Tibial artery (tissue), 4 donors: Measurements from ENCODE around the gene APOBEC4.

Experiments
- DNase-seq, 2 donors: peaks; one replicate each; pipeline ENCODE4 v3.0.0-alpha.2; 2019
- H3K27ac ChIP-seq, 2 donors: fragments of 200-600 bp; sonication (generic) in 1 of 2; 1 replicate in 1 of 2; 2 replicates in 1 of 2; pipeline ENCODE4 v1.5.1; 2018 to 2019; ENCODE audit warnings: mild to moderate bottlenecking in 1 of 2
- H3K27me3 ChIP-seq, 2 donors: fragments of 200-600 bp; sonication (generic) in 1 of 2; one replicate each; pipeline versions ENCODE4 v1.5.1 to v1.6.0; 2016 to 2019
- H3K36me3 ChIP-seq, 3 donors: fragments of 200-600 bp; sonication (generic) in 2 of 3; one replicate each; pipeline ENCODE4 v1.5.1; 2016 to 2019; ENCODE audit warnings: mild to moderate bottlenecking in 2 of 3
- H3K4me1 ChIP-seq, 4 donors: fragments of 200-600 bp; sonication (generic) in 2 of 4; 1 replicate in 3 of 4; 2 replicates in 1 of 4; pipeline ENCODE4 v1.5.1; 2016 to 2019
- H3K4me3 ChIP-seq, 2 donors: fragments of 200-600 bp; sonication (generic) in 1 of 2; 1 replicate in 1 of 2; 2 replicates in 1 of 2; pipeline ENCODE4 v1.5.1; 2018 to 2019; ENCODE audit warnings: mild to moderate bottlenecking in 2 of 2
- H3K9me3 ChIP-seq, 3 donors: fragments of 200-600 bp; sonication (generic) in 1 of 3; one replicate each; pipeline ENCODE4 v1.5.1; 2016 to 2019
- CTCF ChIP-seq, 2 experiments: fragments of 200-600 bp in 1 of 2; fragments of 450-650 bp in 1 of 2; IDR thresholded peaks; one replicate each; pipeline ENCODE4 v1.5.1; 2017 to 2019; ENCODE audit warnings: antibody characterized with exemption in 2 of 2, mild to moderate bottlenecking in 1 of 2, moderate library complexity in 1 of 2
- intact Hi-C: fragments of 100-400 bp; cut with DNase I; formaldehyde crosslinking; loops from one replicate; pipeline ENCODE4 v1.15.0; 2023; ENCODE audit warnings: low total_unique reads

The APOBEC4 gene

GRCh38 chr1:183600136-183600535 is 53.0 kb downstream of the APOBEC4 start:
- Histone ChIP-seq H3K9me3 (no peaks in the 10 kb centered on the region), H3K36me3 (no peaks in the 10 kb centered on the region), H3K4me3 (no peak overlapping the region), H3K27ac (peak overlapping the region in 1 of 2 donors; percentile 32), H3K4me1 (peaks cover 0 to 11% (median 3%) of the 10 kb centered on the region in 4 donors), H3K27me3 (no peaks in the 10 kb centered on the region)
- intact Hi-C loops = no loop called here
- peak in 1 of 2 donors; percentile 83 for DNase-seq
- no peak for TF ChIP-seq CTCF (IDR thresholded peaks at IDR 0.05)

- intact Hi-C loops = no loop called here
- Histone ChIP-seq H3K4me1 (peaks cover 0 to 11% (median 3%) of the 10 kb centered on the region in 4 donors), H3K36me3 (no peaks in the 10 kb centered on the region), H3K27ac (peak overlapping the region; percentile 7 to 29), H3K4me3 (no peak overlapping the region), H3K27me3 (no peaks in the 10 kb centered on the region), H3K9me3 (no peaks in the 10 kb centered on the region)
- no peak for TF ChIP-seq CTCF (IDR thresholded peaks at IDR 0.05)
- no peak for DNase-seq
Observed at GRCh38 chr1:183598386-183598785, 54.7 kb downstream of the APOBEC4 start.

- H3K27me3 ChIP-seq = no peaks in the 10 kb centered on the region
- peak overlapping the region; percentile 7 to 29 for H3K27ac ChIP-seq
- peaks cover 0 to 11% (median 3%) of the 10 kb centered on the region in 4 donors for H3K4me1 ChIP-seq
- no peak for TF ChIP-seq CTCF (IDR thresholded peaks at IDR 0.05)
- no peaks in the 10 kb centered on the region for H3K36me3 ChIP-seq
- DNase-seq = no peak
- intact Hi-C loops = no loop called here
- H3K9me3 ChIP-seq = no peaks in the 10 kb centered on the region
- no peak overlapping the region for H3K4me3 ChIP-seq
Observed at GRCh38 chr1:183597656-183598347, 55.3 kb downstream of the APOBEC4 start.

GRCh38 chr1:183596500-183596899 is 56.6 kb downstream of the APOBEC4 start:
- no peak for DNase-seq
- Histone ChIP-seq H3K9me3 (no peaks in the 10 kb centered on the region), H3K4me1 (peaks cover 0 to 11% (median 3%) of the 10 kb centered on the region in 4 donors), H3K27ac (no peak overlapping the region), H3K27me3 (no peaks in the 10 kb centered on the region), H3K36me3 (no peaks in the 10 kb centered on the region), H3K4me3 (no peak overlapping the region)
- TF ChIP-seq CTCF (IDR thresholded peaks at IDR 0.05) = no peak
- intact Hi-C loops = no loop called here
